Upper lobe of left lung (tissue), 4 donors: ENCODE data around the gene ANKMY2.

Source experiments
- CTCF ChIP-seq, 6 experiments: fragments of 450-650 bp in 4 of 6; fragments of 200-600 bp in 2 of 6; sonication (generic) in 2 of 6; IDR thresholded peaks; one replicate each; pipeline ENCODE4 v1.5.1; 2016 to 2019; ENCODE audit warnings: antibody characterized with exemption in 6 of 6
- POLR2AphosphoS5 ChIP-seq, 2 donors: sonication (generic); formaldehyde crosslinking; IDR thresholded peaks; one replicate each; pipeline ENCODE4 v1.5.1; 2017; ENCODE audit warnings: antibody characterized with exemption in 2 of 2

GRCh38 chr7:16586081-16586874 lies 59.3 kb downstream of the ANKMY2 start:
- TF ChIP-seq CTCF (IDR thresholded peaks at IDR 0.05): no peak
- TF ChIP-seq POLR2AphosphoS5 (IDR thresholded peaks at IDR 0.05): no peak
